ENCODE data around the gene CNTF.
A peak's percentile ranks its signal among the peaks of the same experiment; 100 is the strongest.

CNTF gene

GRCh38 chr11:58626934-58627483, 4.5 kb downstream of the CNTF start:
- H3K36me3 Mint-ChIP-seq = peaks cover 16% of the 10 kb centered on the region
- H3K4me1 Mint-ChIP-seq = peaks cover 28% of the 10 kb centered on the region
- H3K9me3 Mint-ChIP-seq = no peaks in the 10 kb centered on the region
- H3K27me3 Mint-ChIP-seq = no peaks in the 10 kb centered on the region
- peak overlapping the region; percentile 91 for H3K27ac Mint-ChIP-seq
- no peak overlapping the region for H3K4me3 Mint-ChIP-seq

- Mint-ChIP-seq H3K4me3 (no peak overlapping the region), H3K27me3 (no peaks in the 10 kb centered on the region), H3K36me3 (peaks cover 8% of the 10 kb centered on the region), H3K27ac (no peak overlapping the region), H3K9me3 (no peaks in the 10 kb centered on the region), H3K4me1 (peaks cover 17% of the 10 kb centered on the region)
Measured at GRCh38 chr11:58628446-58628845, 6.0 kb downstream of the CNTF start.

- peaks cover 14% of the 10 kb centered on the region for H3K4me1 Mint-ChIP-seq
- no peak overlapping the region for H3K4me3 Mint-ChIP-seq
- no peaks in the 10 kb centered on the region for H3K27me3 Mint-ChIP-seq
- peak overlapping the region; percentile 60 for H3K27ac Mint-ChIP-seq
- no peaks in the 10 kb centered on the region for H3K9me3 Mint-ChIP-seq
- peaks cover 2% of the 10 kb centered on the region for H3K36me3 Mint-ChIP-seq
Measured at GRCh38 chr11:58629857-58630256, 7.4 kb downstream of the CNTF start.

GRCh38 chr11:58631378-58631777, 8.9 kb downstream of the CNTF start:
- Mint-ChIP-seq H3K27me3 (no peaks in the 10 kb centered on the region), H3K9me3 (no peaks in the 10 kb centered on the region), H3K4me3 (no peak overlapping the region), H3K4me1 (peaks cover 14% of the 10 kb centered on the region), H3K27ac (peak overlapping the region; percentile 41), H3K36me3 (peaks cover 2% of the 10 kb centered on the region)

GRCh38 chr11:58632510-58632909, 10.0 kb downstream of the CNTF start:
- Mint-ChIP-seq H3K27me3 (no peaks in the 10 kb centered on the region), H3K4me3 (no peak overlapping the region), H3K36me3 (no peaks in the 10 kb centered on the region), H3K27ac (no peak overlapping the region), H3K9me3 (no peaks in the 10 kb centered on the region), H3K4me1 (peaks cover 8% of the 10 kb centered on the region)

- H3K27ac Mint-ChIP-seq = no peak overlapping the region
- peaks cover 20% of the 10 kb centered on the region for H3K4me1 Mint-ChIP-seq
- no peak overlapping the region for H3K4me3 Mint-ChIP-seq
- H3K9me3 Mint-ChIP-seq = no peaks in the 10 kb centered on the region
- H3K36me3 Mint-ChIP-seq = no peaks in the 10 kb centered on the region
- no peaks in the 10 kb centered on the region for H3K27me3 Mint-ChIP-seq
Measured at GRCh38 chr11:58636587-58636986, 14.1 kb downstream of the CNTF start.

- H3K4me3 Mint-ChIP-seq = no peak overlapping the region
- no peak overlapping the region for H3K27ac Mint-ChIP-seq
- H3K4me1 Mint-ChIP-seq = peaks cover 23% of the 10 kb centered on the region
- no peaks in the 10 kb centered on the region for H3K9me3 Mint-ChIP-seq
- no peaks in the 10 kb centered on the region for H3K27me3 Mint-ChIP-seq
- H3K36me3 Mint-ChIP-seq = no peaks in the 10 kb centered on the region
Measured at GRCh38 chr11:58637371-58637770, 14.9 kb downstream of the CNTF start.

GRCh38 chr11:58639103-58639502, 16.6 kb downstream of the CNTF start:
- Mint-ChIP-seq H3K4me3 (no peak overlapping the region), H3K27ac (no peak overlapping the region), H3K4me1 (peaks cover 23% of the 10 kb centered on the region), H3K36me3 (no peaks in the 10 kb centered on the region), H3K27me3 (no peaks in the 10 kb centered on the region), H3K9me3 (no peaks in the 10 kb centered on the region)

GRCh38 chr11:58639669-58640068, 17.2 kb downstream of the CNTF start:
- Mint-ChIP-seq H3K4me3 (peak overlapping the region; percentile 30), H3K36me3 (no peaks in the 10 kb centered on the region), H3K9me3 (no peaks in the 10 kb centered on the region), H3K27ac (peak overlapping the region; percentile 60), H3K4me1 (peaks cover 23% of the 10 kb centered on the region), H3K27me3 (no peaks in the 10 kb centered on the region)

GRCh38 chr11:58640386-58641023, 18.0 kb downstream of the CNTF start:
- Mint-ChIP-seq H3K36me3 (no peaks in the 10 kb centered on the region), H3K27ac (peak overlapping the region; percentile 60), H3K27me3 (no peaks in the 10 kb centered on the region), H3K4me1 (peaks cover 23% of the 10 kb centered on the region), H3K4me3 (peak overlapping the region; percentile 27), H3K9me3 (no peaks in the 10 kb centered on the region)

- H3K36me3 Mint-ChIP-seq = peaks cover 4% of the 10 kb centered on the region
- H3K27ac Mint-ChIP-seq = no peak overlapping the region
- no peaks in the 10 kb centered on the region for H3K9me3 Mint-ChIP-seq
- H3K4me3 Mint-ChIP-seq = no peak overlapping the region
- H3K27me3 Mint-ChIP-seq = no peaks in the 10 kb centered on the region
- peaks cover 23% of the 10 kb centered on the region for H3K4me1 Mint-ChIP-seq
Measured at GRCh38 chr11:58641341-58641740, 18.9 kb downstream of the CNTF start.

GRCh38 chr11:58641803-58642581, 19.5 kb downstream of the CNTF start:
- no peaks in the 10 kb centered on the region for H3K9me3 Mint-ChIP-seq
- H3K27ac Mint-ChIP-seq = no peak overlapping the region
- H3K4me1 Mint-ChIP-seq = peaks cover 23% of the 10 kb centered on the region
- H3K36me3 Mint-ChIP-seq = peaks cover 5% of the 10 kb centered on the region
- H3K27me3 Mint-ChIP-seq = no peaks in the 10 kb centered on the region
- no peak overlapping the region for H3K4me3 Mint-ChIP-seq

GRCh38 chr11:58645854-58646253, 23.4 kb downstream of the CNTF start:
- no peaks in the 10 kb centered on the region for H3K27me3 Mint-ChIP-seq
- H3K9me3 Mint-ChIP-seq = no peaks in the 10 kb centered on the region
- H3K27ac Mint-ChIP-seq = no peak overlapping the region
- peaks cover 5% of the 10 kb centered on the region for H3K36me3 Mint-ChIP-seq
- H3K4me1 Mint-ChIP-seq = peaks cover 10% of the 10 kb centered on the region
- no peak overlapping the region for H3K4me3 Mint-ChIP-seq

- H3K4me3 Mint-ChIP-seq = no peak overlapping the region
- H3K27ac Mint-ChIP-seq = no peak overlapping the region
- no peaks in the 10 kb centered on the region for H3K4me1 Mint-ChIP-seq
- H3K27me3 Mint-ChIP-seq = no peaks in the 10 kb centered on the region
- peaks cover 5% of the 10 kb centered on the region for H3K36me3 Mint-ChIP-seq
- H3K9me3 Mint-ChIP-seq = no peaks in the 10 kb centered on the region
Measured at GRCh38 chr11:58647141-58647699, 24.8 kb downstream of the CNTF start.

GRCh38 chr11:58647866-58648265, 25.4 kb downstream of the CNTF start:
- H3K27me3 Mint-ChIP-seq = no peaks in the 10 kb centered on the region
- peak overlapping the region; percentile 38 for H3K27ac Mint-ChIP-seq
- no peaks in the 10 kb centered on the region for H3K9me3 Mint-ChIP-seq
- H3K36me3 Mint-ChIP-seq = peaks cover 5% of the 10 kb centered on the region
- H3K4me3 Mint-ChIP-seq = no peak overlapping the region
- H3K4me1 Mint-ChIP-seq = no peaks in the 10 kb centered on the region

GRCh38 chr11:58649623-58650022, 27.2 kb downstream of the CNTF start:
- Mint-ChIP-seq H3K4me3 (no peak overlapping the region), H3K4me1 (peaks cover 7% of the 10 kb centered on the region), H3K36me3 (peaks cover 5% of the 10 kb centered on the region), H3K27me3 (no peaks in the 10 kb centered on the region), H3K27ac (no peak overlapping the region), H3K9me3 (no peaks in the 10 kb centered on the region)
